Astrocyte (in vitro differentiated cells and primary cell): ENCODE data around the gene FHL2. TPM values are rescaled to one million over a fixed set of nuclear protein-coding genes. Genes with fewer than 3 reads are reported as not detected.
"Not testable (repeated sequence)": the region's sequence is repeated elsewhere in the genome, so short reads cannot be mapped to it uniquely, and the experiment has no call there.

Source experiments
- DNase-seq: peaks from one replicate; pipeline ENCODE4 v3.0.0-alpha.2; 2010; ENCODE audit warnings: low read depth
- FAIRE-seq: peaks from 2 replicates; lab custom pipeline; 2011; peaks lifted over from hg19 to GRCh38; lab: Jason Lieb, UNC
- H2AFZ ChIP-seq: 2 replicates; pipeline ENCODE4 v1.6.0; 2012; ENCODE audit warnings: low read depth, low read length, inconsistent platforms
- H3K27ac ChIP-seq: 2 replicates; pipeline ENCODE4 v1.5.1; 2011; ENCODE audit warnings: low read depth, low read length, inconsistent platforms
- H3K27me3 ChIP-seq: 2 replicates; pipeline ENCODE4 v1.6.0; 2011; ENCODE audit warnings: low read length, inconsistent platforms; ENCODE audit not compliant: insufficient read depth
- H3K36me3 ChIP-seq: 2 replicates; pipeline ENCODE4 v1.5.1; 2011; ENCODE audit warnings: low read length, inconsistent platforms; ENCODE audit not compliant: insufficient read depth
- H3K4me1 ChIP-seq: 2 replicates; pipeline ENCODE4 v1.5.1; 2011; ENCODE audit warnings: low read length, inconsistent platforms; ENCODE audit not compliant: insufficient read depth
- H3K4me2 ChIP-seq: 2 replicates; pipeline ENCODE4 v1.6.0; 2012; ENCODE audit warnings: low read length, inconsistent platforms
- H3K4me3 ChIP-seq: 2 replicates; pipeline ENCODE4 v1.5.1; 2011; ENCODE audit warnings: low read depth, mild to moderate bottlenecking, low read length, inconsistent platforms; ENCODE audit not compliant: insufficient read depth
- H3K79me2 ChIP-seq: 2 replicates; pipeline ENCODE4 v1.6.0; 2012; ENCODE audit warnings: mild to moderate bottlenecking, low read length, inconsistent platforms; ENCODE audit not compliant: insufficient read depth
- H3K9ac ChIP-seq: 2 replicates; pipeline ENCODE4 v1.6.0; 2012; ENCODE audit warnings: mild to moderate bottlenecking, low read length, inconsistent platforms
- H3K9me3 ChIP-seq: 2 replicates; pipeline ENCODE4 v1.5.1; 2012; ENCODE audit warnings: low read depth, mild to moderate bottlenecking, low read length, inconsistent platforms; ENCODE audit not compliant: insufficient read depth
- H4K20me1 ChIP-seq: 2 replicates; pipeline ENCODE4 v1.6.0; 2012; ENCODE audit warnings: low read length, inconsistent platforms; ENCODE audit not compliant: insufficient read depth
- H3K27ac Mint-ChIP-seq: one replicate; pipeline ENCODE4 v1.8.0; 2021; ENCODE audit warnings: mild to moderate bottlenecking, mixed read lengths; ENCODE audit not compliant: unreplicated experiment
- H3K27me3 Mint-ChIP-seq: one replicate; pipeline ENCODE4 v1.8.0; 2021; ENCODE audit warnings: low read depth, mixed read lengths; ENCODE audit not compliant: unreplicated experiment
- H3K36me3 Mint-ChIP-seq: one replicate; pipeline ENCODE4 v1.8.0; 2021; ENCODE audit warnings: low read depth, mixed read lengths; ENCODE audit not compliant: unreplicated experiment
- H3K4me1 Mint-ChIP-seq: one replicate; pipeline ENCODE4 v1.8.0; 2021; ENCODE audit warnings: low read depth, mixed read lengths; ENCODE audit not compliant: unreplicated experiment
- H3K4me3 Mint-ChIP-seq: one replicate; pipeline ENCODE4 v1.8.0; 2021; ENCODE audit warnings: mild to moderate bottlenecking, moderate library complexity, mixed read lengths; ENCODE audit not compliant: unreplicated experiment
- H3K9me3 Mint-ChIP-seq: one replicate; pipeline ENCODE4 v1.8.0; 2021; ENCODE audit warnings: mild to moderate bottlenecking, mixed read lengths; ENCODE audit not compliant: unreplicated experiment
- EZH2 ChIP-seq: IDR thresholded peaks from 2 replicates; pipeline ENCODE4 v1.6.1; 2012; ENCODE audit warnings: mild to moderate bottlenecking, low read length, inconsistent platforms; ENCODE audit not compliant: insufficient read depth
- total RNA-seq: library from RNA; stranded (reverse); gene quantifications from 2 replicates; pipeline ENCODE4 v1.2.1, GENCODE V29; 2021
- TF ChIP-seq, protein P1 (sequence below): IDR thresholded peaks from 2 replicates; pipeline ENCODE4 v1.5.1; 2011; ENCODE audit warnings: low read depth, mild to moderate bottlenecking, inconsistent platforms, low read length, moderate library complexity; ENCODE audit not compliant: insufficient read depth

The FHL2 gene
- total RNA-seq, 1 donor from 2014 or later: 104 TPM

DNA sequence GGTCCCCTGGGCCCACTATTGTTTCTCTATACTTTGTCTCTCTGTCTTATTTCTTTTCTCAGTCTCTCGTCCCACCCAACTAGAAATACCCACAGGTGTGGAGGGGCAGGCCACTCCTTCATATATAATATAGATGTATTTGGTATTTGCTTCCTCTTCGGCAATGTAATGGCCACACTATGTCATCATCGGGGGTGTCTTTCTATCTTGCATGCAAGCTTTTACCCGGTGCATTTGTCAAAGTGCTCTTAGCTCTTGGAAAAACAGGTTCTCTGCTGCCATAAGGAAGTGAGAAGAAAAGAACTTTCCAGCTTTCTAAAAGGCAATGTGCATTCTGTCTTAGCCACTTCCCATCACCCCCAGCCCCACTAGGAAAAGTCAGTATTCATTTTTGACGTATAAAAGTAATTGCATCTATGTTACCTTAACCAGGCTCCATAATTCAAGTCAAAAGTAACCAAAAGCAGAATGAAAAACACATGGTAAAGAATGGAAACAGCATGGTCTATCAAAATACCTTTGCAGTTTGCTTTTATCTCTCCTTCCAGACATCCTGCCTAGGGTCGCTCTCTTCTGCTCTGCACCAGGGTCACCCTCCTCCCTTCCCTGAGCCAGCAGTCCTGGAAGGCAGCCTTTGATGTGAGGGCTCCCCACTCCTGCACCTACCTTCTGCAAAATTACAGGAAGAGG is 27.2 kb upstream of the FHL2 start:
- no peaks in the 10 kb centered on the region for H3K36me3 ChIP-seq
- no peaks in the 10 kb centered on the region for H4K20me1 ChIP-seq
- Mint-ChIP-seq H3K36me3 (no peaks in the 10 kb centered on the region), H3K4me1 (peaks cover 10% of the 10 kb centered on the region), H3K4me3 (no peak overlapping the region), H3K9me3 (peaks cover 20% of the 10 kb centered on the region), H3K27me3 (peaks cover 6% of the 10 kb centered on the region), H3K27ac (no peak overlapping the region)
- H3K4me2 ChIP-seq: no peak overlapping the region
- H3K4me3 ChIP-seq: no peak overlapping the region
- no peaks in the 10 kb centered on the region for H3K9me3 ChIP-seq
- no peak overlapping the region for H2AFZ ChIP-seq
- no peak overlapping the region for H3K9ac ChIP-seq
- TF ChIP-seq EZH2: no peak
- TF ChIP-seq, protein P1, sequence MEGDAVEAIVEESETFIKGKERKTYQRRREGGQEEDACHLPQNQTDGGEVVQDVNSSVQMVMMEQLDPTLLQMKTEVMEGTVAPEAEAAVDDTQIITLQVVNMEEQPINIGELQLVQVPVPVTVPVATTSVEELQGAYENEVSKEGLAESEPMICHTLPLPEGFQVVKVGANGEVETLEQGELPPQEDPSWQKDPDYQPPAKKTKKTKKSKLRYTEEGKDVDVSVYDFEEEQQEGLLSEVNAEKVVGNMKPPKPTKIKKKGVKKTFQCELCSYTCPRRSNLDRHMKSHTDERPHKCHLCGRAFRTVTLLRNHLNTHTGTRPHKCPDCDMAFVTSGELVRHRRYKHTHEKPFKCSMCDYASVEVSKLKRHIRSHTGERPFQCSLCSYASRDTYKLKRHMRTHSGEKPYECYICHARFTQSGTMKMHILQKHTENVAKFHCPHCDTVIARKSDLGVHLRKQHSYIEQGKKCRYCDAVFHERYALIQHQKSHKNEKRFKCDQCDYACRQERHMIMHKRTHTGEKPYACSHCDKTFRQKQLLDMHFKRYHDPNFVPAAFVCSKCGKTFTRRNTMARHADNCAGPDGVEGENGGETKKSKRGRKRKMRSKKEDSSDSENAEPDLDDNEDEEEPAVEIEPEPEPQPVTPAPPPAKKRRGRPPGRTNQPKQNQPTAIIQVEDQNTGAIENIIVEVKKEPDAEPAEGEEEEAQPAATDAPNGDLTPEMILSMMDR: no peak
- no peaks in the 10 kb centered on the region for H3K4me1 ChIP-seq
- no peaks in the 10 kb centered on the region for H3K79me2 ChIP-seq
- DNase-seq (no peak), FAIRE-seq (no peak)
- no peak overlapping the region for H3K27ac ChIP-seq
- H3K27me3 ChIP-seq: peaks cover 25% of the 10 kb centered on the region

DNA sequence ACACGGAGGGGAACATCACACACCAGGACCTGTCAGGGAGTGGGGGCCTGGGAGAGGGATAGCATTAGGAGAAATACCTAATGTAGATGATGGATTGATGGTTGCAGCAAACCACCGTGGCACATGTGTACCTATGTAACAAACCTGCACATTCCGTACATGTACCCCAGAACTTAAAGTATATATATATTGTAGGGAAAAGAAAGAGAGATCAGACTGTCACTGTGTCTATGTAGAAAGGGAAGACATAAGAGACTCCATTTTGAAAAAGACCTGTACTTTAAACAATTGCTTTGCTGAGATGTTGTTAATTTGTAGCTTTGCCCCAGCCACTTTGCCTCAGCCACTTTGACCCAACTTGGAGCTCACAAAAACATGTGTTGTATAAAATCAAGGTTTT is 26.0 kb upstream of the FHL2 start:
- DNase-seq, H3K27me3 Mint-ChIP-seq, H3K36me3 ChIP-seq, H2AFZ ChIP-seq, H3K27ac Mint-ChIP-seq, H3K4me1 ChIP-seq, FAIRE-seq, H3K9me3 ChIP-seq, H4K20me1 ChIP-seq, H3K36me3 Mint-ChIP-seq, H3K9ac ChIP-seq, H3K4me3 ChIP-seq, H3K27ac ChIP-seq, H3K4me2 ChIP-seq, H3K79me2 ChIP-seq, H3K4me3 Mint-ChIP-seq: not testable (repeated sequence)
- peaks cover 26% of the 10 kb centered on the region for H3K27me3 ChIP-seq
- H3K9me3 Mint-ChIP-seq: peaks cover 23% of the 10 kb centered on the region
- H3K4me1 Mint-ChIP-seq: peaks cover 10% of the 10 kb centered on the region

DNA sequence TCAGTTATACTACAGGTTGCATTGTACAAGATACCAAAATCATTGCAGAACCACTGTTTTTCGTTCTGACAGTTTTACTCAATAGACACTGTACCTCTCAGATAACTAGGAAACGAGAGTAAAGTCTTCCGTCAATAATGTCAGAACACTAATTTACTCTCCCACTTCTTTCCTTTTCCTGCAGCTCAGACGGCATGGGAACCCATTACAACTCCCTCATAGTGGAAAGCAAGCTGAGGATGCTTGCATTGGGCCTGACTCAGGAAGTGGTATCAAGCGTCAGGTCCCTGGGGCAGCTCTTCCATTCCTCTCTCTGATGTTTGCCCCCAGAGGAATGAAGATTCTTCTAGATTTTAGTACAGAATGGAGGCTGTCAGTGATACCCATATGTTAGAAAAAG is 23.9 kb upstream of the FHL2 start:
- Mint-ChIP-seq H3K36me3 (no peaks in the 10 kb centered on the region), H3K4me3 (no peak overlapping the region), H3K27me3 (peaks cover 6% of the 10 kb centered on the region), H3K4me1 (peaks cover 14% of the 10 kb centered on the region), H3K27ac (no peak overlapping the region), H3K9me3 (peaks cover 17% of the 10 kb centered on the region)
- H3K79me2 ChIP-seq: no peaks in the 10 kb centered on the region
- H3K9ac ChIP-seq: no peak overlapping the region
- no peak overlapping the region for H3K4me2 ChIP-seq
- H3K27me3 ChIP-seq: peaks cover 23% of the 10 kb centered on the region
- TF ChIP-seq, protein P1: no peak
- no peak for TF ChIP-seq EZH2
- FAIRE-seq: no peak
- peaks cover 4% of the 10 kb centered on the region for H3K4me1 ChIP-seq
- H3K9me3 ChIP-seq: no peaks in the 10 kb centered on the region
- H3K27ac ChIP-seq: no peak overlapping the region
- no peaks in the 10 kb centered on the region for H4K20me1 ChIP-seq
- H2AFZ ChIP-seq: no peak overlapping the region
- no peak overlapping the region for H3K4me3 ChIP-seq
- DNase-seq: no peak
- H3K36me3 ChIP-seq: no peaks in the 10 kb centered on the region
